Measurements from ENCODE around the gene TUFT1.

The TUFT1 gene

DNA sequence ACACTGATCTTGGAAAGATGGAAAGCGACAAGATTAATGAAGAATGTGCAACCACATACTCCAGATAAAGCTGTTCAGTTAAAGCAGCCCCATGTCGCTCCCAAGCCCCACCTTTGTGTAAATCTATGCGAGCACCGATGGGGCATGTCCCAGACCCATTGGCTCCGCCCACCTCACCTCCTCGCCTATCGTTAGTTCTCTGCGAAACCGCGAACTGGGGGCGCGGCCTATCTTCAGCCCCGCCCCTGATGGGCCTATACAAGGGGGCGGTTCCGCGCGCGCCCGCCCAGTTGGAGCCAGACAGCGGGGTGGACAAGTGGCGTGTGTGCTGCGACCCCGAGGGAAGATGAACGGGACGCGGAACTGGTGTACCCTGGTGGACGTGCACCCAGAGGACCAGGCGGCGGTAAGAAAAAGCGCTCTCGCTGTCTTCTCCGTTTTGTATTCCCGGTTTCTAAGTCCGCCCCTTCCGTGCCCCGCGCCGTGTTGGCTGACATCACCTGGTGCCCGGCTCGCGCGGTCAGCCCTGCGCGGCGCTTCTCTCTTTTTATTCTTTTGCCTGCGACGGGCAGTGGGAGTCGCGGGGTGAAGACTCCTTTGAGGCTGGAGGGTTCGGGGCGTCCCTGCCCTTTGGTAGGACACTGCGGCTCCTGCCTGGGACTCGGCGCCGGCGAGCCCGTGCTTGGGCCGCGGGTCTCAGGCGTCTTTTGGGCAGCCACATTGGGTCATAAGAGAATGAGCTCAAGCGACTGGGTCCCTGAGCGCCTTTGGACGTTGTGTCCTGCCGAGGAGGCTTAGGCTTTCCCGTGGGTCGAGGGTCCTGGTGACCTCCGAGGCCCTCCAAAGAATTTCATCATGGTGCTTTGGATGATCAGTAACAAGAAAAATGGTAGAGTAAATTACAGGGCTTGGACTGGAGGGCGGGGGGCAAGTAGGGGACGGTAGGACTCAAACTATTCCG lies at the start of gene TUFT1 (continued):
- TF ChIP-seq ZNF843 (tag by site-specific recombination; IDR thresholded peaks at IDR 0.05) = peak; percentile 58; the same call in 1 of the 2 replicates
- no peak for TF ChIP-seq TCF7L2 (IDR thresholded peaks at IDR 0.05; ENCODE audit: borderline replicate concordance, low read depth, low read length)
- TF ChIP-seq ZNF133 (tag by site-specific recombination; IDR thresholded peaks at IDR 0.05) = no peak
- no peak for TF ChIP-seq ZNF239 (tag by site-specific recombination; IDR thresholded peaks at IDR 0.05)
- TF ChIP-seq ZNF335 (tag by site-specific recombination; conservative IDR thresholded peaks at IDR 0.05) = peak; percentile 97
- TF ChIP-seq SCRT1 (tag by site-specific recombination; IDR thresholded peaks at IDR 0.05; ENCODE audit: borderline replicate concordance) = no peak; the same call in 1 of the 2 replicates
- no peak for TF ChIP-seq RBAK (tag by site-specific recombination; IDR thresholded peaks at IDR 0.05)
- TF ChIP-seq, protein P1, sequence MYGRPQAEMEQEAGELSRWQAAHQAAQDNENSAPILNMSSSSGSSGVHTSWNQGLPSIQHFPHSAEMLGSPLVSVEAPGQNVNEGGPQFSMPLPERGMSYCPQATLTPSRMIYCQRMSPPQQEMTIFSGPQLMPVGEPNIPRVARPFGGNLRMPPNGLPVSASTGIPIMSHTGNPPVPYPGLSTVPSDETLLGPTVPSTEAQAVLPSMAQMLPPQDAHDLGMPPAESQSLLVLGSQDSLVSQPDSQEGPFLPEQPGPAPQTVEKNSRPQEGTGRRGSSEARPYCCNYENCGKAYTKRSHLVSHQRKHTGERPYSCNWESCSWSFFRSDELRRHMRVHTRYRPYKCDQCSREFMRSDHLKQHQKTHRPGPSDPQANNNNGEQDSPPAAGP (tag by site-specific recombination; IDR thresholded peaks at IDR 0.05) = peak; percentile 80; the same call in 1 of the 2 replicates
- no peak for TF ChIP-seq ZNF473 (tag by site-specific recombination; IDR thresholded peaks at IDR 0.05)
- TF ChIP-seq HOXD13 (CRISPR knock-in tag; IDR thresholded peaks at IDR 0.05; ENCODE audit: borderline replicate concordance) = no peak
- TF ChIP-seq ZNF23 (tag by site-specific recombination; IDR thresholded peaks at IDR 0.05; ENCODE audit: borderline replicate concordance) = no peak
- TF ChIP-seq ZBTB21 (tag by site-specific recombination; IDR thresholded peaks at IDR 0.05) = no peak; the same call in none of the 2 replicates
- TF ChIP-seq, protein P2, sequence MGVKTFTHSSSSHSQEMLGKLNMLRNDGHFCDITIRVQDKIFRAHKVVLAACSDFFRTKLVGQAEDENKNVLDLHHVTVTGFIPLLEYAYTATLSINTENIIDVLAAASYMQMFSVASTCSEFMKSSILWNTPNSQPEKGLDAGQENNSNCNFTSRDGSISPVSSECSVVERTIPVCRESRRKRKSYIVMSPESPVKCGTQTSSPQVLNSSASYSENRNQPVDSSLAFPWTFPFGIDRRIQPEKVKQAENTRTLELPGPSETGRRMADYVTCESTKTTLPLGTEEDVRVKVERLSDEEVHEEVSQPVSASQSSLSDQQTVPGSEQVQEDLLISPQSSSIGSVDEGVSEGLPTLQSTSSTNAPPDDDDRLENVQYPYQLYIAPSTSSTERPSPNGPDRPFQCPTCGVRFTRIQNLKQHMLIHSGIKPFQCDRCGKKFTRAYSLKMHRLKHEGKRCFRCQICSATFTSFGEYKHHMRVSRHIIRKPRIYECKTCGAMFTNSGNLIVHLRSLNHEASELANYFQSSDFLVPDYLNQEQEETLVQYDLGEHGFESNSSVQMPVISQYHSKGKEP (tag by site-specific recombination; IDR thresholded peaks at IDR 0.05) = 0 out of 2 replicates have a peak, but pooled peaks have one; percentile 25
- TF ChIP-seq ZNF488 (tag by site-specific recombination; IDR thresholded peaks at IDR 0.05) = no peak
- TF ChIP-seq ZNF311 (tag by site-specific recombination; IDR thresholded peaks at IDR 0.05; ENCODE audit: borderline replicate concordance) = no peak
- TF ChIP-seq ZNF350 (tag by site-specific recombination; IDR thresholded peaks at IDR 0.05) = no peak
- TF ChIP-seq ZNF645 (tag by site-specific recombination; IDR thresholded peaks at IDR 0.05) = no peak
- TF ChIP-seq, protein P3, sequence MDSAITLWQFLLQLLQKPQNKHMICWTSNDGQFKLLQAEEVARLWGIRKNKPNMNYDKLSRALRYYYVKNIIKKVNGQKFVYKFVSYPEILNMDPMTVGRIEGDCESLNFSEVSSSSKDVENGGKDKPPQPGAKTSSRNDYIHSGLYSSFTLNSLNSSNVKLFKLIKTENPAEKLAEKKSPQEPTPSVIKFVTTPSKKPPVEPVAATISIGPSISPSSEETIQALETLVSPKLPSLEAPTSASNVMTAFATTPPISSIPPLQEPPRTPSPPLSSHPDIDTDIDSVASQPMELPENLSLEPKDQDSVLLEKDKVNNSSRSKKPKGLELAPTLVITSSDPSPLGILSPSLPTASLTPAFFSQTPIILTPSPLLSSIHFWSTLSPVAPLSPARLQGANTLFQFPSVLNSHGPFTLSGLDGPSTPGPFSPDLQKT (IDR thresholded peaks at IDR 0.05; ENCODE audit: borderline replicate concordance, low read depth, low read length) = no peak
- TF ChIP-seq PRDM4 (tag by site-specific recombination; IDR thresholded peaks at IDR 0.05) = peak; percentile 42; the same call in 1 of the 2 replicates
- no peak for TF ChIP-seq ZNF677 (tag by site-specific recombination; IDR thresholded peaks at IDR 0.05)
- TF ChIP-seq ZNF704 (tag by site-specific recombination; IDR thresholded peaks at IDR 0.05) = no peak
- no peak for TF ChIP-seq ZNF585B (tag by site-specific recombination; IDR thresholded peaks at IDR 0.05)
- peak; percentile 84 for TF ChIP-seq ZNF660 (tag by site-specific recombination; IDR thresholded peaks at IDR 0.05)
- TF ChIP-seq ZNF624 (tag by site-specific recombination; IDR thresholded peaks at IDR 0.05) = no peak
- TF ChIP-seq, protein P4, sequence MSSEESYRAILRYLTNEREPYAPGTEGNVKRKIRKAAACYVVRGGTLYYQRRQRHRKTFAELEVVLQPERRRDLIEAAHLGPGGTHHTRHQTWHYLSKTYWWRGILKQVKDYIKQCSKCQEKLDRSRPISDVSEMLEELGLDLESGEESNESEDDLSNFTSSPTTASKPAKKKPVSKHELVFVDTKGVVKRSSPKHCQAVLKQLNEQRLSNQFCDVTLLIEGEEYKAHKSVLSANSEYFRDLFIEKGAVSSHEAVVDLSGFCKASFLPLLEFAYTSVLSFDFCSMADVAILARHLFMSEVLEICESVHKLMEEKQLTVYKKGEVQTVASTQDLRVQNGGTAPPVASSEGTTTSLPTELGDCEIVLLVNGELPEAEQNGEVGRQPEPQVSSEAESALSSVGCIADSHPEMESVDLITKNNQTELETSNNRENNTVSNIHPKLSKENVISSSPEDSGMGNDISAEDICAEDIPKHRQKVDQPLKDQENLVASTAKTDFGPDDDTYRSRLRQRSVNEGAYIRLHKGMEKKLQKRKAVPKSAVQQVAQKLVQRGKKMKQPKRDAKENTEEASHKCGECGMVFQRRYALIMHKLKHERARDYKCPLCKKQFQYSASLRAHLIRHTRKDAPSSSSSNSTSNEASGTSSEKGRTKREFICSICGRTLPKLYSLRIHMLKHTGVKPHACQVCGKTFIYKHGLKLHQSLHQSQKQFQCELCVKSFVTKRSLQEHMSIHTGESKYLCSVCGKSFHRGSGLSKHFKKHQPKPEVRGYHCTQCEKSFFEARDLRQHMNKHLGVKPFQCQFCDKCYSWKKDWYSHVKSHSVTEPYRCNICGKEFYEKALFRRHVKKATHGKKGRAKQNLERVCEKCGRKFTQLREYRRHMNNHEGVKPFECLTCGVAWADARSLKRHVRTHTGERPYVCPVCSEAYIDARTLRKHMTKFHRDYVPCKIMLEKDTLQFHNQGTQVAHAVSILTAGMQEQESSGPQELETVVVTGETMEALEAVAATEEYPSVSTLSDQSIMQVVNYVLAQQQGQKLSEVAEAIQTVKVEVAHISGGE (tag by site-specific recombination; conservative IDR thresholded peaks at IDR 0.05; ENCODE audit: low read depth) = peak; percentile 79
